Measurements from ENCODE around the gene IGDCC3.

DNA sequence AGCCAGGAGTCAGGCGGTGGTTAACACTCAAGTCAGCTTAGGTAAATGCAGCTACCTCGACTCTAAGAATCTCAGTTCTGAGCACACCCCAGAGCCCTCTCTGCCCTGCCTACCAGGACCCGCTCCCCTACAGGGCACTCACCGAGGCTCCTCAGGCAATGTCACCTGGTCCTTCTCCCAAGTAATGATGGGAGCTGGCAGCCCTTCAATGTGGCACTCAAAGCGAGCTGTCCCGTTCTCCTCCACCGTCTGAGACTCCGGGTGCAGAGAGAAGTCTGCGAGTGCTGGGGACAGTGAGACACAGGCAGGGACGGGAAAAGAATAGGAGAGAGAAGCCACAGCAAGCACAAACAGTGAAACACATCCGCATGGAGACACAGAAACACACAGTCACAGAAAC lies 32.2 kb upstream of the IGDCC3 start:
- TF ChIP-seq CTCF (IDR thresholded peaks at IDR 0.05 in 4 of 5, conservative IDR thresholded peaks at IDR 0.05 in 1 of 5) (no peak), POLR2A (IDR thresholded peaks at IDR 0.05) (no peak)

All from gastrocnemius medialis (tissue), 4 donors.